SK-N-SH treated with all-trans-retinoic acid at 6 μM for 48 hours (cell line): ENCODE results near the gene PCARE.

Experiments used
- ATAC-seq: fragments of 200-7000 bp; cut with Tn5 transposase; 3 replicates; pipeline ENCODE4 v1.9.1; 2020; ENCODE audit warnings: mild to moderate bottlenecking, moderate library complexity
- BACH2 ChIP-seq: fragments of 250-450 bp; sonication (Bioruptor Pico); IDR thresholded peaks from 2 replicates; pipeline ENCODE4 v1.9.0; 2021; ENCODE audit warnings: mild to moderate bottlenecking, borderline replicate concordance
- CSDC2 ChIP-seq: fragments of 250-450 bp; sonication (Bioruptor Pico); IDR thresholded peaks from 2 replicates; pipeline ENCODE4 v1.5.0; 2020; ENCODE audit warnings: mild to moderate bottlenecking, moderate library complexity
- CSRNP3 ChIP-seq: fragments of 250-450 bp; sonication (Bioruptor Pico); IDR thresholded peaks from 2 replicates; pipeline ENCODE4 v1.5.1; 2021; ENCODE audit warnings: mild to moderate bottlenecking, moderate library complexity
- GLIS3 ChIP-seq: fragments of 250-450 bp; sonication (Bioruptor Pico); IDR thresholded peaks from 2 replicates; pipeline ENCODE4 v1.5.0; 2020; ENCODE audit warnings: mild to moderate bottlenecking, moderate library complexity
- ISL1 ChIP-seq: fragments of 250-450 bp; sonication (Bioruptor Pico); IDR thresholded peaks from 2 replicates; pipeline ENCODE4 v2.1.2; 2022; ENCODE audit warnings: mild to moderate bottlenecking, moderate library complexity
- OSR1 ChIP-seq: fragments of 250-450 bp; sonication (Bioruptor Pico); IDR thresholded peaks from 2 replicates; pipeline ENCODE4 v1.8.0; 2022; ENCODE audit warnings: moderate library complexity, mild to moderate bottlenecking, inconsistent platforms
- PATZ1 ChIP-seq: fragments of 250-450 bp; sonication (Bioruptor Pico); IDR thresholded peaks from 2 replicates; pipeline ENCODE4 v1.8.0; 2020; ENCODE audit warnings: mild to moderate bottlenecking, moderate library complexity, borderline replicate concordance
- PPARA ChIP-seq: fragments of 250-450 bp; sonication (Bioruptor Pico); IDR thresholded peaks from 2 replicates; pipeline ENCODE4 v1.5.0; 2020; ENCODE audit warnings: mild to moderate bottlenecking, borderline replicate concordance
- RARB ChIP-seq: fragments of 250-450 bp; sonication (Bioruptor Pico); IDR thresholded peaks from 2 replicates; pipeline ENCODE4 v1.8.0; 2021; ENCODE audit warnings: mild to moderate bottlenecking, moderate library complexity
- SNAI2 ChIP-seq: fragments of 250-450 bp; sonication (Bioruptor Pico); IDR thresholded peaks from 2 replicates; pipeline ENCODE4 v1.5.0; 2020; ENCODE audit warnings: mild to moderate bottlenecking, moderate library complexity
- TSHZ2 ChIP-seq: fragments of 250-450 bp; sonication (Bioruptor Pico); IDR thresholded peaks from 2 replicates; pipeline ENCODE4 v1.5.0; 2020; ENCODE audit warnings: mild to moderate bottlenecking, moderate library complexity
- ZC3H10 ChIP-seq: fragments of 250-450 bp; sonication (Bioruptor Pico); IDR thresholded peaks from 2 replicates; pipeline ENCODE4 v1.5.1; 2021; ENCODE audit warnings: mild to moderate bottlenecking, moderate library complexity
- ZFP3 ChIP-seq: fragments of 250-450 bp; sonication (Bioruptor Pico); IDR thresholded peaks from 2 replicates; pipeline ENCODE4 v1.5.0; 2020; ENCODE audit warnings: mild to moderate bottlenecking, moderate library complexity
- ZFP30 ChIP-seq: fragments of 450-650 bp; formaldehyde crosslinking; IDR thresholded peaks from 2 replicates; pipeline ENCODE4 v1.5.0; 2022; ENCODE audit warnings: mild to moderate bottlenecking, moderate library complexity
- ZNF565 ChIP-seq: fragments of 450-650 bp; formaldehyde crosslinking; conservative IDR thresholded peaks from 2 replicates; pipeline ENCODE4 v1.5.0; 2020; ENCODE audit warnings: low read depth, mild to moderate bottlenecking, moderate library complexity
- ZNF8 ChIP-seq: fragments of 450-650 bp; formaldehyde crosslinking; IDR thresholded peaks from 2 replicates; pipeline ENCODE4 v1.5.0; 2020; ENCODE audit warnings: mild to moderate bottlenecking, moderate library complexity

The PCARE gene

GRCh38 chr2:29047083-29047845 lies 27.1 kb downstream of the PCARE start:
- TF ChIP-seq RARB: no peak
- no peak for TF ChIP-seq ZC3H10 (CRISPR knock-in tag)
- TF ChIP-seq CSDC2: no peak
- TF ChIP-seq BACH2 (CRISPR knock-in tag): no peak
- TF ChIP-seq, all 23 proteins: peak for 0
- ATAC-seq: no peak

GRCh38 chr2:29046321-29046720 lies 28.0 kb downstream of the PCARE start:
- TF ChIP-seq TSHZ2 (no peak), GLIS3 (no peak), ZC3H10 (CRISPR knock-in tag) (no peak), PATZ1 (CRISPR knock-in tag) (no peak), ZFP3 (CRISPR knock-in tag) (no peak), ZFP30 (CRISPR knock-in tag) (no peak), ISL1 (CRISPR knock-in tag) (no peak)
- ATAC-seq: no peak

GRCh38 chr2:29044459-29044858 lies 29.9 kb downstream of the PCARE start:
- TF ChIP-seq GLIS3 (no peak), OSR1 (CRISPR knock-in tag) (no peak), CSRNP3 (CRISPR knock-in tag) (no peak), SNAI2 (no peak), RARB (no peak), ZFP3 (CRISPR knock-in tag) (no peak), TSHZ2 (no peak), BACH2 (CRISPR knock-in tag) (no peak), ZNF565 (CRISPR knock-in tag) (no peak), ZC3H10 (CRISPR knock-in tag) (no peak), ZFP30 (CRISPR knock-in tag) (no peak), ZNF8 (CRISPR knock-in tag) (no peak), PPARA (CRISPR knock-in tag) (no peak), PATZ1 (CRISPR knock-in tag) (no peak)
- ATAC-seq: no peak
